HCT116 (cell line): ENCODE results near the gene HMGB4. TPM values are rescaled to one million over a fixed set of nuclear protein-coding genes. Genes with fewer than 3 reads are reported as not detected.

ENCODE experiments used
- ATAC-seq: fragments of 200-7000 bp; cut with Tn5 transposase; 2 replicates; pipeline ENCODE4 v1.9.1; 2020; ENCODE audit warnings: mild to moderate bottlenecking, moderate library complexity
- BruUV-seq: library from RNA; stranded (reverse); fragments of 400-500 nt; replicated peaks from 2 replicates; lab custom pipeline; 2021; lab: Mats Ljungman, UMichigan
- CTCF ChIA-PET: fragments of 300-600 bp; sonication (Branson Sonifier 250); formaldehyde crosslinking; loops from one replicate; lab custom pipeline; 2021; ENCODE audit warnings: antibody characterized with exemption; lab: Charles Lee
- POLR2A ChIA-PET: fragments of 300-600, 350-600 bp; sonication (Branson Sonifier 250); formaldehyde crosslinking; loops from one replicate; lab custom pipeline; 2021; ENCODE audit warnings: antibody characterized with exemption; lab: Charles Lee
- RAD21 ChIA-PET, 2 experiments: fragments of 300-600 bp; sonication (Branson Sonifier 250); formaldehyde crosslinking; loops; one replicate each; lab custom pipeline; 2023; ENCODE audit warnings: low total read pairs in 2 of 2; ENCODE audit not compliant: uncharacterized antibody in 2 of 2, unreplicated experiment in 2 of 2, low non-redundant PET in 1 of 2; lab: Charles Lee
- DNase-seq: peaks from one replicate; pipeline ENCODE4 v3.0.0-alpha.2; 2010; ENCODE audit warnings: low read depth, low spot score
- H2AFZ ChIP-seq: fragments of 200-600 bp; shearing (Covaris generic), sonication (generic); 2 replicates; pipeline ENCODE4 v1.6.1; 2017; ENCODE audit warnings: low read depth, mixed run types, mixed read lengths, antibody characterized with exemption, low read length; ENCODE audit not compliant: poor library complexity, severe bottlenecking
- H3K27ac ChIP-seq: 2 replicates; pipeline ENCODE4 v1.5.1; 2012; ENCODE audit warnings: low read depth, low read length
- H3K27me3 ChIP-seq: fragments of 200-600 bp; sonication (generic); 2 replicates; pipeline ENCODE4 v1.6.1; 2016; ENCODE audit warnings: mixed run types, low read length, mixed read lengths; ENCODE audit not compliant: insufficient read depth
- H3K36me3 ChIP-seq, 2 experiments: fragments of 200-500 bp in 1 of 2; fragments of 200-600 bp in 1 of 2; sonication (Bioruptor generic) in 1 of 2; sonication (generic) in 1 of 2; 2 replicates each; pipeline versions ENCODE4 v1.5.1 to v1.6.1; 2014 to 2016; ENCODE audit warnings: low read length in 2 of 2, inconsistent platforms in 1 of 2, mixed read lengths in 1 of 2, mixed run types in 1 of 2; ENCODE audit not compliant: insufficient read depth in 2 of 2, control insufficient read depth in 1 of 2
- H3K4me1 ChIP-seq, 2 experiments: fragments of 200-600 bp in 1 of 2; sonication (generic) in 1 of 2; 2 replicates each; pipeline versions ENCODE4 v1.5.1 to v1.6.1; 2012 to 2017; ENCODE audit warnings: low read length in 2 of 2, inconsistent platforms in 1 of 2, mild to moderate bottlenecking in 1 of 2, mixed read lengths in 1 of 2, mixed run types in 1 of 2, moderate library complexity in 1 of 2; ENCODE audit not compliant: insufficient read depth in 2 of 2, control insufficient read depth in 1 of 2
- H3K4me2 ChIP-seq: fragments of 200-600 bp; sonication (generic); 2 replicates; pipeline ENCODE4 v1.6.1; 2017; ENCODE audit warnings: mixed run types, low read length, mixed read lengths
- H3K4me3 ChIP-seq, 2 experiments: fragments of 200-600 bp in 1 of 2; sonication (generic) in 1 of 2; replicated peaks in 1 of 2; 2 replicates each; pipeline ENCODE4 v1.5.1; 2011 to 2016; ENCODE audit warnings: low read length in 2 of 2, control low read depth in 1 of 2, low read depth in 1 of 2, mild to moderate bottlenecking in 1 of 2, mixed read lengths in 1 of 2, mixed run types in 1 of 2
- H3K79me2 ChIP-seq: fragments of 200-600 bp; sonication (generic); 2 replicates; pipeline ENCODE4 v1.6.1; 2017; ENCODE audit warnings: mild to moderate bottlenecking, mixed run types, low read length, moderate library complexity, mixed read lengths; ENCODE audit not compliant: insufficient read depth
- H3K9ac ChIP-seq: fragments of 200-600 bp; sonication (generic); 2 replicates; pipeline ENCODE4 v1.6.1; 2016; ENCODE audit warnings: low read length, mixed read lengths
- H3K9me2 ChIP-seq: fragments of 200-600 bp; sonication (generic), shearing (Covaris generic); 2 replicates; pipeline ENCODE4 v1.6.1; 2017; ENCODE audit warnings: mixed run types, mild to moderate bottlenecking, moderate library complexity; ENCODE audit not compliant: insufficient read depth
- H3K9me3 ChIP-seq, 2 experiments: fragments of 200-500 bp in 1 of 2; fragments of 200-600 bp in 1 of 2; sonication (Bioruptor generic) in 1 of 2; sonication (generic) in 1 of 2; 2 replicates each; pipeline ENCODE4 v1.6.1; 2014 to 2017; ENCODE audit warnings: low read length in 2 of 2, mixed read lengths in 2 of 2, inconsistent platforms in 1 of 2, low read depth in 1 of 2, mild to moderate bottlenecking in 1 of 2, mixed run types in 1 of 2, moderate library complexity in 1 of 2; ENCODE audit not compliant: control insufficient read depth in 1 of 2, insufficient read depth in 1 of 2
- H4K20me1 ChIP-seq: fragments of 200-600 bp; sonication (generic), shearing (Covaris generic); 2 replicates; pipeline ENCODE4 v1.6.1; 2017; ENCODE audit warnings: mixed run types, mild to moderate bottlenecking, moderate library complexity; ENCODE audit not compliant: insufficient read depth
- FOSL1 ChIP-seq: IDR thresholded peaks from 2 replicates; pipeline ENCODE4 v1.6.1; 2012; ENCODE audit warnings: low read depth
- POLR2AphosphoS5 ChIP-seq: IDR thresholded peaks from 2 replicates; pipeline ENCODE4 v1.6.1; 2011; ENCODE audit warnings: mild to moderate bottlenecking, low read depth, low read length, moderate library complexity
- REST ChIP-seq: IDR thresholded peaks from 2 replicates; pipeline ENCODE4 v1.6.1; 2012; ENCODE audit warnings: low read depth
- YY1 ChIP-seq: IDR thresholded peaks from 2 replicates; pipeline ENCODE4 v1.6.1; 2011; ENCODE audit warnings: low read length, low read depth, moderate library complexity, mild to moderate bottlenecking; ENCODE audit not compliant: insufficient replicate concordance; ENCODE audit errors: extremely low read depth
- intact Hi-C: fragments of 100-400 bp; cut with micrococcal nuclease; formaldehyde crosslinking; loops from 2 replicates; pipeline ENCODE4 v1.10.0; 2022
- total RNA-seq: library from RNA; stranded (reverse); gene quantifications from one replicate; pipeline ENCODE4 v1.2.1, GENCODE V29; 2021; ENCODE audit not compliant: unreplicated experiment

Gene HMGB4
- total RNA-seq, 1 experiment from 2014 or later = not detected

DNA sequence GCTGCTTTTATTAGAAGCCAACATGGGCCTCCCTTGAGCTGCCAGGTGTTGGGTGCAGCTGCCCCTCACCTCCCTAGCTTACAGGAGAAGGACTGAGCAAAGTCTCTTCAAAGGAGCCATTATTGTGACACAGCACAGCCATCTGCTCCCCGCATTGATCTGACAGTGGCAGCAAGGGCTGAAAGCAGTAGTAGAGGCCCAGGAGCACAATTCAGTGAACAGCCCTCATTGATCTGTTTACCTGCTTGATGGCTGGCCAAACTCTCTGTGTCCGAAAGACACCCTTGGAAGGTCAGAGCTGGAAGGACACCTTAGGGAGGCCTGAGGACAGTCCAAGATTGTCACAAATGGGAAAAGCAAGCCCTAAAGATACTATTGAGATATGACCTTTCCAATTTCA lies 14.5 kb downstream of the HMGB4 start (continued):
- TF ChIP-seq REST (no peak), FOSL1 (no peak)
- TF ChIP-seq, all 23 proteins: peak for 0

- ChIA-PET RAD21 (no interaction called here), POLR2A (no interaction called here), CTCF (no interaction called here)
- Histone ChIP-seq H3K9me2 (no peaks in the 10 kb centered on the region), H4K20me1 (no peaks in the 10 kb centered on the region), H3K9ac (no peak overlapping the region), H2AFZ (no peak overlapping the region), H3K79me2 (no peaks in the 10 kb centered on the region), H3K36me3 (no peaks in the 10 kb centered on the region), H3K4me3 (no peak overlapping the region), H3K9me3 (no peaks in the 10 kb centered on the region), H3K4me2 (no peak overlapping the region), H3K27me3 (peaks cover 53% of the 10 kb centered on the region; the same call in 1 of the 2 replicates), H3K4me1 (no peaks in the 10 kb centered on the region), H3K27ac (no peak overlapping the region)
- no peak for ATAC-seq
- TF ChIP-seq YY1 = no peak
- no peak for TF ChIP-seq POLR2AphosphoS5
- peak; percentile 21; the same call in 1 of the 2 replicates for TF ChIP-seq REST
- no TSS peak for BruUV-seq
- intact Hi-C loops = no loop called here
- no peak for DNase-seq
Observed at GRCh38 chr1:33880305-33880704, 16.4 kb downstream of the HMGB4 start.
